DOHH2 (cell line): ENCODE data around the gene PNMA1.

Experiments used
- EZH2phosphoT487 ChIP-seq: fragments of 200-600 bp; sonication (generic); IDR thresholded peaks from 2 replicates; pipeline ENCODE4 v1.6.1; 2017; ENCODE audit warnings: borderline replicate concordance, mild to moderate bottlenecking, antibody characterized with exemption, low read length, moderate library complexity, mixed read lengths
- TF ChIP-seq, protein P1 (sequence below): fragments of 200-600 bp; sonication (generic); IDR thresholded peaks from one replicate; pipeline ENCODE4 v1.5.1; 2014; ENCODE audit warnings: antibody characterized with exemption, mild to moderate bottlenecking, low read depth, low read length; ENCODE audit not compliant: poor library complexity, severe bottlenecking

DNA sequence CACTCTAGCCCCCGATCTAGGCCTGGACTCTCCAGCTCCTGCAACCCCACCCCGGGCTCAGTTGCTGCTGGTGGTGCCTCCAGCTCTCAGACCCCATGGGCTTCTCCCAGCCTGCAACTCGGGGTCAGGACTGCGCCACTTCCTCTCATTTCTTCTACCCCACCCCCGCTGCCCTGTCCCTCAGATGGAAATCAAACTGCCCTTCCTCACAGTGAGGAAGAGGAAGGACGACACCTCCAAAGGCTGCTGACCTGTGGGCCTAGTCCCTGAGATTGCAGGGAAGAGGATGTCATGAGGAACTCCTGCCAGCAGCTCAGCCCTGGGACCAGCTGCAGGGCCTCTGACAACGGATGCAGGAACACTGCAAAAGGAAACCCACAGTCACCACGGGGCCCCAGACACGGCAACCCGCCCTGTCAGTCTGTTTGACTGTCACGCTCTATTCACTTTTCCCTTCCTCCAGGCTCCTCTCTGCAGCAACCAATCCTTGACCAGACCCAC lies 29.3 kb upstream of the PNMA1 start:
- TF ChIP-seq, protein P1, sequence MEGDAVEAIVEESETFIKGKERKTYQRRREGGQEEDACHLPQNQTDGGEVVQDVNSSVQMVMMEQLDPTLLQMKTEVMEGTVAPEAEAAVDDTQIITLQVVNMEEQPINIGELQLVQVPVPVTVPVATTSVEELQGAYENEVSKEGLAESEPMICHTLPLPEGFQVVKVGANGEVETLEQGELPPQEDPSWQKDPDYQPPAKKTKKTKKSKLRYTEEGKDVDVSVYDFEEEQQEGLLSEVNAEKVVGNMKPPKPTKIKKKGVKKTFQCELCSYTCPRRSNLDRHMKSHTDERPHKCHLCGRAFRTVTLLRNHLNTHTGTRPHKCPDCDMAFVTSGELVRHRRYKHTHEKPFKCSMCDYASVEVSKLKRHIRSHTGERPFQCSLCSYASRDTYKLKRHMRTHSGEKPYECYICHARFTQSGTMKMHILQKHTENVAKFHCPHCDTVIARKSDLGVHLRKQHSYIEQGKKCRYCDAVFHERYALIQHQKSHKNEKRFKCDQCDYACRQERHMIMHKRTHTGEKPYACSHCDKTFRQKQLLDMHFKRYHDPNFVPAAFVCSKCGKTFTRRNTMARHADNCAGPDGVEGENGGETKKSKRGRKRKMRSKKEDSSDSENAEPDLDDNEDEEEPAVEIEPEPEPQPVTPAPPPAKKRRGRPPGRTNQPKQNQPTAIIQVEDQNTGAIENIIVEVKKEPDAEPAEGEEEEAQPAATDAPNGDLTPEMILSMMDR: no peak
- TF ChIP-seq EZH2phosphoT487: no peak
